Endothelial cell of umbilical vein (primary cell): ENCODE data around the gene ANXA5. TPM values are rescaled to one million over a fixed set of nuclear protein-coding genes. Genes with fewer than 3 reads are reported as not detected.

Source experiments
- BruUV-seq: library from RNA; stranded (reverse); fragments of 400-500 nt; replicated peaks from 2 replicates; lab custom pipeline; 2021; lab: Mats Ljungman, UMichigan
- CTCF ChIA-PET: fragments of 300-600, 350-600 bp; sonication (Branson Sonifier 250); formaldehyde crosslinking; loops from one replicate; lab custom pipeline; 2021; ENCODE audit warnings: antibody characterized with exemption, inconsistent platforms; lab: Charles Lee
- POLR2A ChIA-PET: fragments of 300-600, 350-600 bp; sonication (Branson Sonifier 250); formaldehyde crosslinking; loops from one replicate; lab custom pipeline; 2021; ENCODE audit warnings: antibody characterized with exemption, inconsistent platforms; lab: Charles Lee
- DNase-seq: peaks from one replicate; pipeline ENCODE4 v3.0.0-alpha.2; 2011; ENCODE audit warnings: low read depth, low spot score
- FAIRE-seq: peaks from 2 replicates; lab custom pipeline; 2011; peaks lifted over from hg19 to GRCh38; lab: Jason Lieb, UNC
- H2AFZ ChIP-seq: 2 replicates; pipeline ENCODE4 v1.6.0; 2012; ENCODE audit warnings: low read depth, low read length, control low read depth, inconsistent platforms
- H3K27ac ChIP-seq: 2 replicates; pipeline ENCODE4 v1.5.1; 2011; ENCODE audit warnings: low read depth, mild to moderate bottlenecking, control low read depth, low read length, moderate library complexity; ENCODE audit not compliant: insufficient read depth
- H3K27me3 ChIP-seq, 2 experiments: 2 replicates each; pipeline versions ENCODE4 v1.6.0 to v1.6.1; 2011; ENCODE audit warnings: low read length in 2 of 2, mixed read lengths in 1 of 2; ENCODE audit not compliant: control insufficient read depth in 2 of 2, insufficient read depth in 2 of 2
- H3K36me3 ChIP-seq, 2 experiments: 2 replicates in 1 of 2; 3 replicates in 1 of 2; pipeline ENCODE4 v1.5.1; 2011; ENCODE audit warnings: low read length in 2 of 2, mild to moderate bottlenecking in 1 of 2, moderate library complexity in 1 of 2; ENCODE audit not compliant: control insufficient read depth in 2 of 2, insufficient read depth in 2 of 2; ENCODE audit errors: extremely low read depth in 1 of 2
- H3K4me1 ChIP-seq: 3 replicates; pipeline ENCODE4 v1.5.1; 2011; ENCODE audit warnings: mild to moderate bottlenecking, low read length; ENCODE audit not compliant: control insufficient read depth, insufficient read depth; ENCODE audit errors: extremely low read depth
- H3K4me2 ChIP-seq: 2 replicates; pipeline ENCODE4 v1.6.1; 2011; ENCODE audit warnings: low read length, control low read depth, mixed read lengths; ENCODE audit not compliant: insufficient read depth
- H3K4me3 ChIP-seq, 3 experiments: fragments of 200-600 bp in 1 of 3; sonication (generic), shearing (Covaris generic) in 1 of 3; replicated peaks in 1 of 3; 2 replicates each; pipeline ENCODE4 v1.5.1; 2011 to 2016; ENCODE audit warnings: control low read depth in 3 of 3, low read length in 3 of 3, mild to moderate bottlenecking in 2 of 3, inconsistent platforms in 1 of 3, low read depth in 1 of 3, moderate library complexity in 1 of 3; ENCODE audit not compliant: insufficient read depth in 1 of 3
- H3K79me2 ChIP-seq: 2 replicates; pipeline ENCODE4 v1.6.0; 2012; ENCODE audit warnings: low read length, inconsistent platforms; ENCODE audit not compliant: control insufficient read depth, insufficient read depth
- H3K9ac ChIP-seq: replicated peaks from 2 replicates; pipeline ENCODE3; 2011; ENCODE audit warnings: low read length, control low read depth; ENCODE audit not compliant: insufficient read depth; ENCODE audit errors: extremely low read depth
- H3K9me1 ChIP-seq: replicated peaks from 3 replicates; pipeline ENCODE4 v1.6.0; 2011; ENCODE audit warnings: mild to moderate bottlenecking, low read length; ENCODE audit not compliant: control insufficient read depth, insufficient read depth; ENCODE audit errors: extremely low read depth
- H3K9me3 ChIP-seq: replicated peaks from 2 replicates; pipeline ENCODE4 v1.5.1; 2012; ENCODE audit warnings: low read length, inconsistent platforms; ENCODE audit not compliant: control insufficient read depth, insufficient read depth
- H4K20me1 ChIP-seq: replicated peaks from 2 replicates; pipeline ENCODE3; 2011; ENCODE audit warnings: mild to moderate bottlenecking, low read length; ENCODE audit not compliant: control insufficient read depth, insufficient read depth; ENCODE audit errors: extremely low read depth
- EZH2 ChIP-seq: IDR thresholded peaks from 2 replicates; pipeline ENCODE4 v1.6.1; 2012; ENCODE audit warnings: borderline replicate concordance, low read depth, mild to moderate bottlenecking, moderate library complexity, low read length, inconsistent platforms; ENCODE audit not compliant: severe bottlenecking
- FOS ChIP-seq: IDR thresholded peaks from 2 replicates; pipeline ENCODE4 v1.6.1; 2011; ENCODE audit warnings: mild to moderate bottlenecking, low read length, moderate library complexity, borderline replicate concordance; ENCODE audit not compliant: insufficient read depth
- GATA2 ChIP-seq: IDR thresholded peaks from 2 replicates; pipeline ENCODE4 v1.7.0; 2011; ENCODE audit warnings: low read depth, mild to moderate bottlenecking, moderate library complexity, mixed read lengths, low read length; ENCODE audit not compliant: insufficient read length, insufficient read depth
- JUN ChIP-seq: IDR thresholded peaks from 2 replicates; pipeline ENCODE4 v1.6.1; 2011; ENCODE audit warnings: borderline replicate concordance, low read depth; ENCODE audit not compliant: insufficient read length, insufficient read depth
- MAX ChIP-seq: IDR thresholded peaks from 2 replicates; pipeline ENCODE4 v1.6.1; 2011; ENCODE audit not compliant: insufficient read depth, insufficient read length
- MYC ChIP-seq: IDR thresholded peaks from one replicate; pipeline ENCODE4 v1.6.1; 2011; ENCODE audit warnings: mild to moderate bottlenecking, low read depth, low read length
- POLR2A ChIP-seq: IDR thresholded peaks from 2 replicates; pipeline ENCODE4 v1.6.1; 2012; ENCODE audit warnings: low read depth, mild to moderate bottlenecking, control low read depth, low read length
- POLR2AphosphoS5 ChIP-seq: IDR thresholded peaks from 2 replicates; pipeline ENCODE4 v1.6.1; 2012; ENCODE audit warnings: low read depth, mild to moderate bottlenecking, control low read depth, low read length, moderate library complexity; ENCODE audit not compliant: insufficient read depth
- dilution Hi-C: fragments of 300-500 bp; cut with MboI; formaldehyde crosslinking; loops from one replicate; pipeline ENCODE4 v1.15.0; 2019; ENCODE audit warnings: low sequenced_read_pairs; ENCODE audit not compliant: extremely low pct_ligation_motif_present
- intact Hi-C: fragments of 100-400 bp; cut with micrococcal nuclease; formaldehyde crosslinking; loops from one replicate; pipeline ENCODE4 v1.10.0; 2022
- polyA plus RNA-seq, 4 experiments: library from polyadenylated mRNA; depleted of rRNA in 3 of 4; stranded (reverse) in 3 of 4; unstranded in 1 of 4; fragments of >200 nt; gene quantifications; 2 replicates each; pipeline versions ENCODE4 v1.2.1 to v1.2.3, GENCODE V29; 2011 to 2012; ENCODE audit warnings: missing spikeins in 1 of 4
- total RNA-seq: library from RNA; stranded (reverse); gene quantifications from 2 replicates; pipeline ENCODE4 v1.2.3, GENCODE V29; 2021
- TF ChIP-seq, protein P1 (sequence below), 2 donors: IDR thresholded peaks; 1 replicate in 1 of 2; 2 replicates in 1 of 2; pipeline ENCODE4 v1.5.1; 2011; ENCODE audit warnings: low read length in 2 of 2, mild to moderate bottlenecking in 2 of 2, moderate library complexity in 2 of 2, control low read depth in 1 of 2, inconsistent platforms in 1 of 2, low read depth in 1 of 2; ENCODE audit not compliant: insufficient read depth in 1 of 2; ENCODE audit errors: extremely low read depth in 1 of 2

ANXA5 gene
- total and polyA plus RNA-seq, 2 donors (not counting 3 experiments of a cell fraction or from before 2014, with no cell fraction given) = 450 to 528 TPM

- BruUV-seq = no TSS peak
- H3K27ac ChIP-seq = no peak overlapping the region
- FAIRE-seq = no peak
- dilution Hi-C loops (no loop called here), intact Hi-C loops (no loop called here)
- peaks cover 3% of the 10 kb centered on the region for H3K4me1 ChIP-seq
- H3K27me3 ChIP-seq = no peaks in the 10 kb centered on the region
- TF ChIP-seq MYC (no peak), EZH2 (no peak), JUN (no peak), POLR2AphosphoS5 (no peak), MAX (no peak), POLR2A (no peak), FOS (no peak), GATA2 (no peak)
- TF ChIP-seq, protein P1, sequence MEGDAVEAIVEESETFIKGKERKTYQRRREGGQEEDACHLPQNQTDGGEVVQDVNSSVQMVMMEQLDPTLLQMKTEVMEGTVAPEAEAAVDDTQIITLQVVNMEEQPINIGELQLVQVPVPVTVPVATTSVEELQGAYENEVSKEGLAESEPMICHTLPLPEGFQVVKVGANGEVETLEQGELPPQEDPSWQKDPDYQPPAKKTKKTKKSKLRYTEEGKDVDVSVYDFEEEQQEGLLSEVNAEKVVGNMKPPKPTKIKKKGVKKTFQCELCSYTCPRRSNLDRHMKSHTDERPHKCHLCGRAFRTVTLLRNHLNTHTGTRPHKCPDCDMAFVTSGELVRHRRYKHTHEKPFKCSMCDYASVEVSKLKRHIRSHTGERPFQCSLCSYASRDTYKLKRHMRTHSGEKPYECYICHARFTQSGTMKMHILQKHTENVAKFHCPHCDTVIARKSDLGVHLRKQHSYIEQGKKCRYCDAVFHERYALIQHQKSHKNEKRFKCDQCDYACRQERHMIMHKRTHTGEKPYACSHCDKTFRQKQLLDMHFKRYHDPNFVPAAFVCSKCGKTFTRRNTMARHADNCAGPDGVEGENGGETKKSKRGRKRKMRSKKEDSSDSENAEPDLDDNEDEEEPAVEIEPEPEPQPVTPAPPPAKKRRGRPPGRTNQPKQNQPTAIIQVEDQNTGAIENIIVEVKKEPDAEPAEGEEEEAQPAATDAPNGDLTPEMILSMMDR (IDR thresholded peaks at IDR 0.05; ENCODE audit: extremely low read depth in 1 of 2, insufficient read depth in 1 of 2, low read depth in 1 of 2, low read length in 2 of 2) = no peak
- H2AFZ ChIP-seq = no peak overlapping the region
- H3K4me2 ChIP-seq = no peak overlapping the region
- H4K20me1 ChIP-seq = no peaks in the 10 kb centered on the region
- no peaks in the 10 kb centered on the region for H3K9me1 ChIP-seq
- ChIA-PET CTCF (interaction anchor here (0.9 to 1.8 kb wide), 2 partner anchors 11 to 16 kb away, joined by 3 read pairs; no protein-coding TSS in a partner anchor), POLR2A (interaction anchor here (0.7 kb wide), 1 partner anchor 29 kb away, joined by 4 read pairs; no protein-coding TSS in a partner anchor)
- H3K9me3 ChIP-seq = no peaks in the 10 kb centered on the region
- H3K36me3 ChIP-seq = peaks cover 23 to 51% of the 10 kb centered on the region in 2 experiments
- no peak overlapping the region for H3K9ac ChIP-seq
- DNase-seq = no peak
- H3K4me3 ChIP-seq = no peak overlapping the region
- peaks cover 2% of the 10 kb centered on the region for H3K79me2 ChIP-seq
Observed at GRCh38 chr4:121669163-121669550, 27.6 kb downstream of the ANXA5 start.
